22Rv1 (cell line): ENCODE measurements around the gene LAMA3.

ENCODE experiments used
- H3K27ac ChIP-seq: fragments of 450-650 bp; 2 replicates; pipeline ENCODE4 v1.5.1; 2017
- CTCF ChIP-seq: fragments of 450-650 bp; IDR thresholded peaks from 2 replicates; pipeline ENCODE4 v1.5.1; 2017; ENCODE audit warnings: mild to moderate bottlenecking
- ZFX ChIP-seq: fragments of 450-650 bp; IDR thresholded peaks from 2 replicates; pipeline ENCODE4 v1.6.1; 2017; ENCODE audit warnings: antibody characterized with exemption, borderline replicate concordance

Gene LAMA3

GRCh38 chr18:23903971-23904370 lies 214.7 kb downstream of the LAMA3 start:
- no peak for TF ChIP-seq CTCF
- no peak for TF ChIP-seq ZFX
- H3K27ac ChIP-seq, result no peak overlapping the region

GRCh38 chr18:23906658-23907057 lies 217.4 kb downstream of the LAMA3 start:
- H3K27ac ChIP-seq, result no peak overlapping the region
- TF ChIP-seq ZFX (no peak), CTCF (no peak)

- no peak overlapping the region for H3K27ac ChIP-seq
- TF ChIP-seq ZFX (no peak), CTCF (no peak)
Observed at GRCh38 chr18:23908827-23909226, 219.6 kb downstream of the LAMA3 start.

GRCh38 chr18:23910032-23910431 lies 220.8 kb downstream of the LAMA3 start:
- TF ChIP-seq ZFX (no peak), CTCF (no peak)
- H3K27ac ChIP-seq, result no peak overlapping the region

DNA sequence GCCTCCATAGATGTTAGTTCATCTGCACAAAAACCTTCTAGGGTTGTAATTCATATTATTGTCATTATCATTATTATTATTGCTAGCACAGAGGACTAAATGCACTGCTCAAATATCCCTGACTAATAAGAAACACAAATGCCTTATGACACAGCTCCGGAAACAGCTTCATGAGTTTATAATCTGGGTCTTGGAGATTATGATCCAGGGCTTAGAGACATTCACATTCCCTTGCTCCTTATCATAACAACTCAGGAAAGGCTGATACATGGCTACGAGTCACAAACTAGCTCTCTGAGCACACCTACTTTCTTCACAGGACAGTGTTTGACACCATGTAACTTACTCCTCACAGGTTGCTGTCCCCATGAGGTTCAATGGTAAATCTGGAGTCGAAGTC lies 223.1 kb downstream of the LAMA3 start:
- TF ChIP-seq CTCF, result no peak
- TF ChIP-seq ZFX, result no peak
- H3K27ac ChIP-seq, result no peak overlapping the region

DNA sequence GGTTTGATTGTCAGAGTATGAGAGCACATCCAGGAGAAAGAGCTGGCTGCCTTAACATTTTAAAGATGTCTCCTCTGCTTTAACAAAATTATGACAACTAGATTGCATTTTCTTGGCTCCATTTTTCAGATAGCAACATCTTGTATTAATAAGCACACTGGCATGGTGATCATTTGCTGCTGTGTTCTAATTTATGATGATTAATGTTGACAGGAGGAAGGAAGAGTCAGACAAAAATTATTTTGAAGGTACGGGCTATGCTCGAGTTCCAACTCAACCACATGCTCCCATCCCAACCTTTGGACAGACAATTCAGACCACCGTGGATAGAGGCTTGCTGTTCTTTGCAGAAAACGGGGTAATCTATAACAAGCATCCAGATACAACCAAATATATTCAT lies 227.1 kb downstream of the LAMA3 start:
- H3K27ac ChIP-seq, result no peak overlapping the region
- TF ChIP-seq CTCF, result no peak
- TF ChIP-seq ZFX, result no peak

DNA sequence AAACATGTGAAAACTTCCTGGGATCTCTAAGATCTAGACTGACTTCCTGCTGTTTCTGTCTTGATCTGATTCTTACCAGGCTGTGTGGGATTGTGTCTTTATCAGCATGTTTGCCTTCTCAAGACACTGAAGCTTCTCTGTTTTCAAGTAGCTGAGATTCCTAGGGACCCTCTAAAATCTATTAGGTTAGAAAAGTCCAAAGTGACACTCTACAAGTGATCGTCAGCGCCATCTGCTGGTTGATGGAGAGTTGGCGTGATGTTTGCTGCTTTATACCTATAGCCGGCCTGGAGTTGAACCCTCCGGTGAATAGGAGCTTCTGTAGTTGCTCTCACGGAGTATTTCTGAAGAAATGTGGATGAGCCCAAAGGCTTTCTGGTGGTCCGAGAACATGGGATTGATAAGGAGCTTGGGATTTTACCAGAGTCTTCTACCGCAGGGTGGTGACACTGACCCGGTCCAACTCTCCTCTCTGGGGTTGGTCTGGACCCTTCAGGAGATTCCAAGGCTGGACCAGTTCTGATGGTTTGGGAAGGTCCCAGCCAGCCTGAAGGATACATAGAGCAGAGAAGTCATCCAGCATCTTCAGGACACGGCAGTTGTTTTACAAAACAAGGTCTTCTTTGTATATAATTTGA lies 229.3 kb downstream of the LAMA3 start:
- peak; percentile 93 for TF ChIP-seq CTCF
- TF ChIP-seq ZFX, result no peak
- H3K27ac ChIP-seq, result no peak overlapping the region
